NCI-H345 treated with DMSO at 0.1 percent for 48 hours (cell line): ENCODE measurements around the gene TATDN2.

Source experiments
- DNase-seq: peaks from one replicate; lab custom pipeline; 2025; ENCODE audit not compliant: unreplicated experiment; lab: John Stamatoyannopoulos, UW

TATDN2 gene

GRCh38 chr3:10234526-10235230 is 13.6 kb upstream of the TATDN2 start:
- DNase-seq: no peak

DNA sequence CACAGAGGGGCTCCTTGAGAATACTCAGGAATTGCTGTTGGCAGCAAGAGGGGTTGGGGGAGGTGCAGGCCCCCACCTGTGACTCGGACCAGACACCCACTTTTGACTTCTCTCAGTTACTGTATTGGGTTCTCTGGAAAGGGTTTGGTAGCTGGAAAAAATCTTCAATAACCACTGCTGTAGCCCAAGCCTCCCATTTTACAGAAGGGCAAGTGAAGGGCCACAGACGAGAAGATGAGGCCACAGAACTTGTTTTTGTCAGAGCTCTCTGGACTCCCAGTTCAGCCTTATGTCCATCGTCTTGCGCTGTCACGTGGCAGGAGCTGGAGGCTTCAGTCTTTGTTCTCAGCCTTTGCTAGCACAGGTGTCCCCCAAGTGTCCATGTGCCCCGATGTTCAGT is 12.7 kb upstream of the TATDN2 start:
- no peak for DNase-seq

GRCh38 chr3:10238345-10239183 is 9.7 kb upstream of the TATDN2 start:
- DNase-seq: no peak

GRCh38 chr3:10240799-10241198 is 7.5 kb upstream of the TATDN2 start:
- no peak for DNase-seq

DNA sequence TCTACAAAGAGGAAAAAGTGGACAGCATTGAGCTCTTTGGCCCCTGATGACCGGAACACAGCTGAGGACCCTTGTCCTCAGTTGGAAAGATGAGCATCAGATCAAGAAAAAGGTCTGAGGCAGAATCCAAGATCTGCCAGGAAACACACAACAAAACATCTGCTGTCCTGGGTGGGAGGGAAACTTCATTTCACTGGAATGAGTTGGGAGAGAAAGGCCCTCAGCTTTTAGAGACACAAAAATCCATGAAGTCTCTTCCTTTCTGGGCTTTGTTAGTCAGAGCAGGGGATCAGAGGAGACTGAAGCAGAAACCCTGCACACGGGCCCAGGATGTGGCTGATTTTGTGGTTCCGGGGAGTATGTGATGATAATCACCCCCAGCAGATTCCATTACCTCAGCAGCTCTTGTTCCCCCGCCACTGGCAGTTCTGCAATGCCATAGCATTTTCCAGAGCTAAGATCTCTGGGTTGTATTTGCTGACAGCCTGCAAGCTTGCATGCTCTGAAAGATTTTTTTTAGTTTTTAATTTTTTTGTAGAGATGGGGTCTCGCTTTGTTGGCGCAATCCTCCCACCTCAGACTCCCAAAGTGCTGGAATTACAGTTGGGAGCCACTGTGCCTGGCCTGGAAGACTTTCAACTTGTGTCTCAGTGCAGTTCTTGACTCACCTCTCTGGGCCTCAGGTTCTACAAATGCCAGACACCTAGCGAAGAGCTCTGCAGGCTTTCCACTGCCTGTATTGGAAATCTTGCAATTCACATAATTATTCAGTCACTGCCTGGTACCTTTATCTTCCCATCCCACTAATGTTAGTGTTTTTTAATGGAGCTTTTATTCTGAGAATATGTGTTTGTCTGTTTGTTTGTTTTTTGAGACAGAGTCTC is 5.8 kb upstream of the TATDN2 start:
- DNase-seq: no peak

GRCh38 chr3:10244009-10244408 is 4.2 kb upstream of the TATDN2 start:
- no peak for DNase-seq

DNA sequence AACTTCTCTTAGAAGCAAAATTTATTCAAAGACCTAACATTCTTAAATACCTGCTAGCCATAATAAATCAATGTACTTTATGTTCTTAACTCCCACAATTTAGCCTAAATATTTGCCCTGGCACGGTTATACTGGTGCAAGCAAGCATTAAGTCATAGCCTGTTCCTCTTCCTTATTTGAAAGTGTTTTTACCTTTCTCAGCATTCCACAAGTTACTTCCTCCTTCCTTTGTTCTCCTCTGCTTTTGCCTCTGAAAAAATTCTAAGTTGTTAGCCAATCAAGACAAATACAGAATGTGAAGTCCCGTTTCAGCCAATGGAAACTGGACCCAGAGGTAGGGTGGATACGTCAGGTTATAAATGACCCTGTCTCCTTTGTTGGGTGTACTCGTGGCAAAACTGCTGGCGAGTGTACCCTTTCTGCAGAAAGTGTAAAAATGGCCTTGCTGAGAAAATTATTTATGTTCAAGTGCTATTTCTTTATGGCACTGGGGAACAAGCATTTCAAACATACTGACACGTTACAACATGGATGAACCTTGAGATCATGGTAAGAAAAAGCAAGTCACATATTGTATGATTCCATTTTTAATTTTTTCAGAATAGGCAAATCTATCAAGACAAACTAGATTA is 3.1 kb upstream of the TATDN2 start:
- DNase-seq: no peak

DNA sequence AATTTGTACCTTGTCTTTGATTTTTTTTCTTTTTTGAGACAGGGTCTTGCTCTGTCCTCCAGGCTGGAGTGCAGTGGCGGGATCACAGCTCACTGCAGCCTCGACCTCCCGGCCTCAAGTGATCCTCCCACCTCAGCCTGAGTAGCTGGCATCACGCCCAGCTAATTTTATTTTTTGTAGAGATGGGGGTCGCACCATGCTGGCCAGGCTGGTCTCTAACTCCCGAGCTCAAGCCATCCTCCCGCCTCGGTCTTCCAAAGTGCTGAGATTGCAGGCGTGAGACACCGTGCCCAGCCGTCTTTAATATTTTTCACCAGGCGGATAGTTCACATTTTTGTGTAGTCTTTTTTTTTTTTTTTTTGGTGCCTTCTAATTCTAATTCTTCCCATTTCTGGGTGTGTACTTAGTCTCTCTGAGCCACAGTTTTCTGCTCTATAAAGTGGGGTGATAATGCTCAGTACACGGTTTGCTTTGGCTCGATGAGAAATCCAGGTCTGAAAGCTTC is 528 bp upstream of the TATDN2 start:
- DNase-seq: no peak

GRCh38 chr3:10248984-10249748 is 907 bp downstream of the TATDN2 start:
- DNase-seq: peak; percentile 3

GRCh38 chr3:10249833-10250232 is 1.6 kb downstream of the TATDN2 start:
- no peak for DNase-seq

- DNase-seq: no peak
These were observed 2.7 kb downstream of the TATDN2 start for GRCh38 chr3:10251006-10251405.

DNA sequence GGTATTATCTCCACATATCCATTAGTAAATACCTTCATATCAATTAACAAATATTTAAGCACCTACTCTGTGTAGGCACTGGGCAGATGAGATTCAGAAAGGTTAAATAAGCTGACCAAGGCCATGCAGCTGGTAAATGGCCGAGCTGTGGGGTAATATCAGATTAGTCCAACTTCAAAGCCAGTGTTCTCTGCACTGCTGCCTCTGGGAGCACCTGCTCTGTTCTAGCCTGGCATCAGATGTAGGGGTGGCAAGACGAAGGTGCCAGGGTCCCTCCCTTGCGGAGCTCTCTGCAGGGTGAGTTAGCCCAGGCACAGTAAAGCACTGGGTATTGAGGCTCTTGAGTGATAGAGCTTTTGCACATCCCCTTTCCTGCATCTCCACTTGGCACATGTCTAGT is 5.5 kb downstream of the TATDN2 start:
- no peak for DNase-seq

DNA sequence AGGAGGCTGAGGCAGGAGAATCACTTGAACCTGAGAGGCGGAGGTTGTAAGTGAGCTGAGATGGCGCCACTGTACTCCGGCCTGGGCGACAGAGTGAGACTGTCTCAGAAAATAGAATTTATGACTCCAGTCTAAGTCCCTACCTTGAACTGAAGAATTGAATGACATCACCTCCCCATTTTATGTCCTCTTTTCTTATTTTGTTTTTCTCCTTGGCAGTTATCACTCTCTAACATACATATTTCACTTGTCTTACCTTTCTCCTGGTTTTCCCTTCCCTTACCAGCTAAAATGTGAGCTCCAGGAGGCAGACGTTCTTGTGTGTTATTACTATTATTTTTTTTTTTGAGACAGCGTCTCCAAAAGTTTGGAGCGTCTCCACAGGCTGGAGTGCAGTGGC is 7.6 kb downstream of the TATDN2 start:
- DNase-seq: no peak

DNA sequence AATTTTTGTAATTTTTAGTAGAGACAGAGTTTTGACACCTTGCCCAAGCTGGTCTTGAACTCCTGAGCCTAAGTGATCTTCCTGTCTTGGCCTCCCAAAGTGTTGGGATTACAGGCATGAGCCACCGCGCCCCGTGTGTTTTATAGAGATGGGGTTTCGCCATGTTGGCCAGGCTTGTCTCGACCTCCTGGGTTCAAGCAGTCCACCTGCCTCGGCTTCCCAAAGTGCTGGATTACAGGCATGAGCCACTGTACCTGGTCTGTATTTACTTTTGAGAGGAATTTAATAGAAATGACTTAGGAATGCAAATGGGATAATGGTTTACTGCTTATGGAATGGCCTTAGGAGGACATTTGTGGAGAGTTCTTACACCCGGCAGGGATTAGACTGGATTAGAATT is 10.8 kb downstream of the TATDN2 start:
- DNase-seq: no peak

GRCh38 chr3:10259798-10260197 is 11.5 kb downstream of the TATDN2 start:
- no peak for DNase-seq

GRCh38 chr3:10260211-10260701 is 12.0 kb downstream of the TATDN2 start:
- DNase-seq: no peak

GRCh38 chr3:10262027-10262426 is 13.8 kb downstream of the TATDN2 start:
- DNase-seq: no peak

DNA sequence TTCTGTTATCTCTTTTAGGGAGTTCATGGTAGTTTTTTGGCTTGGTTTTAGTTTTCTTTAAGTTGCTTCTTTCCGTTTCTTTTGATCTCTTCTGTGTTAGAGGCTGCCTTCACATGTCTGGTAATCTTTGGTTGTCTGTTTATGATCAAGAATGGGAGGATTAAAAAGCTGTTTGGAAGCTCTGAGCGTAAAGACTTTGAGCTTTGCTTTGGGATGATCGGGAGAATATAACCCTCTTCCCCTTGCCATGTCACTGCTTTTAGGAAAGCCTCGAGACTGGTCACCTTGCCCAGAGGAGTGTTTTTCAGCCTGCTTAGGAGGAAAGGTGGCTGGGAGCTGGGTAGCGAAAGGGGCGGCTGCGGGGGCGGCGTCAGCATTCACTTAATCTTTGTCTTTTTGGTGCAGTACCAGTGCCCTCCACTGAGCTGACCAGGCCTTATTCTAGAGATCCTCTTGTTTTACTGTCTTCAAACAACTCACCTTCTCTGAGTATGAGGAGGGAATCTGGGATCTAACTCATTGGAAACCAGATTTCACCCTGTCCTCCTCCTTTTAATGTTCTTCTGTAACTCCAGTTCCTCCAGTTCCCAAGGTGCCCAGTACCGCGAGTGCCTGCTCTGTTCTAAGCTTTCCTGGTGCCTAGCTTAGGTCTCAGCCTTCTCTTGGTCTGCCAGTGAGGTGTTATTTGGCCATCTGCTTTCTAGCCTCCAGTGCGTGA is 15.5 kb downstream of the TATDN2 start:
- no peak for DNase-seq

- no peak for DNase-seq
These were observed 17.6 kb downstream of the TATDN2 start for GRCh38 chr3:10265833-10266232.
